AG09319 (cell line): ENCODE results near the gene EFCAB7.

Experiments used
- DNase-seq: peaks from one replicate; pipeline ENCODE4 v3.0.0-alpha.2; 2010; ENCODE audit warnings: low read depth; ENCODE audit errors: extremely low read depth
- CTCF ChIP-seq: IDR thresholded peaks from 2 replicates; pipeline ENCODE4 v1.5.1; 2011; ENCODE audit warnings: low read depth, mild to moderate bottlenecking, inconsistent platforms, low read length, moderate library complexity

The EFCAB7 gene

GRCh38 chr1:63593886-63594605 lies 70.7 kb downstream of the EFCAB7 start:
- no peak for TF ChIP-seq CTCF
- no peak for DNase-seq

GRCh38 chr1:63595435-63595834 lies 72.1 kb downstream of the EFCAB7 start:
- no peak for DNase-seq

GRCh38 chr1:63599799-63600198 lies 76.5 kb downstream of the EFCAB7 start:
- TF ChIP-seq CTCF, result no peak
- no peak for DNase-seq

More at GRCh38 chr1:63595435-63595834, 72.1 kb downstream of the EFCAB7 start:
- TF ChIP-seq CTCF, result no peak

GRCh38 chr1:63600248-63600647 lies 76.9 kb downstream of the EFCAB7 start:
- no peak for DNase-seq
- TF ChIP-seq CTCF, result no peak

- no peak for DNase-seq
- TF ChIP-seq CTCF, result no peak
Measured at GRCh38 chr1:63601061-63601460, 77.7 kb downstream of the EFCAB7 start.

GRCh38 chr1:63601463-63601862 lies 78.1 kb downstream of the EFCAB7 start:
- no peak for TF ChIP-seq CTCF
- no peak for DNase-seq

- no peak for TF ChIP-seq CTCF
- DNase-seq, result no peak
Measured at GRCh38 chr1:63601912-63602311, 78.6 kb downstream of the EFCAB7 start.
